Activated CD4-positive, alpha-beta T cell treated with anti-CD3 and anti-CD28 coated beads for 36 hours (primary cell): ENCODE measurements around the gene ANKEF1. TPM values are rescaled to one million over a fixed set of nuclear protein-coding genes. Genes with fewer than 3 reads are reported as not detected.
A peak's percentile ranks its signal among the peaks of the same experiment; 100 is the strongest.

Experiments used
- ATAC-seq: fragments of 200-7000 bp; cut with Tn5 transposase; one replicate; pipeline ENCODE4 v1.10.0; 2021; ENCODE audit warnings: mild to moderate bottlenecking, moderate library complexity
- CTCF ChIA-PET: fragments of 350-600 bp; sonication (Branson Sonifier 250); formaldehyde crosslinking; loops from one replicate; lab custom pipeline; 2021; ENCODE audit warnings: antibody characterized with exemption; lab: Charles Lee
- POLR2A ChIA-PET: fragments of 350-600 bp; sonication (Branson Sonifier 250); formaldehyde crosslinking; loops from one replicate; lab custom pipeline; 2021; ENCODE audit warnings: antibody characterized with exemption, inconsistent platforms; lab: Charles Lee
- DNase-seq: peaks from one replicate; pipeline ENCODE4 v3.0.0-alpha.2; 2020
- H3K27ac Mint-ChIP-seq: one replicate; pipeline ENCODE4 v1.8.0; 2021; ENCODE audit warnings: mixed read lengths
- H3K27me3 Mint-ChIP-seq: one replicate; pipeline ENCODE4 v1.8.0; 2021; ENCODE audit warnings: mixed read lengths
- H3K36me3 Mint-ChIP-seq: one replicate; pipeline ENCODE4 v1.8.0; 2021; ENCODE audit warnings: low read depth, mixed read lengths
- H3K4me1 Mint-ChIP-seq: one replicate; pipeline ENCODE4 v1.8.0; 2021; ENCODE audit warnings: mixed read lengths
- H3K4me3 Mint-ChIP-seq: one replicate; pipeline ENCODE4 v1.8.0; 2021; ENCODE audit warnings: mild to moderate bottlenecking, moderate library complexity, mixed read lengths
- H3K9me3 Mint-ChIP-seq: one replicate; pipeline ENCODE4 v1.8.0; 2021; ENCODE audit warnings: low read depth, mixed read lengths
- intact Hi-C, 2 experiments: fragments of 100-400 bp; cut with DNase I in 1 of 2; cut with micrococcal nuclease in 1 of 2; formaldehyde crosslinking; loops; one replicate each; pipeline versions ENCODE4 v1.14.2 to v1.15.1; 2022 to 2024; cut with DNase I, micrococcal nuclease
- total RNA-seq, 2 experiments: library from RNA; stranded (reverse); gene quantifications; one replicate each; pipeline ENCODE4 v1.2.3, GENCODE V29; 2021

ANKEF1 gene
- total RNA-seq, 2 experiments from 2014 or later: 2.5 to 2.8 TPM

- POLR2A ChIA-PET: no interaction called here
- H3K9me3 Mint-ChIP-seq: no peaks in the 10 kb centered on the region
- DNase-seq (no peak), ATAC-seq (no peak)
- CTCF ChIA-PET: interaction anchor here (0.6 to 5.4 kb wide), 15 partner anchors 13 to 490 kb away, joined by 3 to 84 read pairs (median 4); no protein-coding TSS in a partner anchor
- intact Hi-C loops: loop anchor here (1.0 to 5.0 kb wide), 2 partner anchors 112 to 473 kb away; no protein-coding TSS in a partner anchor
- no peaks in the 10 kb centered on the region for H3K4me1 Mint-ChIP-seq
- no peaks in the 10 kb centered on the region for H3K36me3 Mint-ChIP-seq
- no peak overlapping the region for H3K4me3 Mint-ChIP-seq
- no peak overlapping the region for H3K27ac Mint-ChIP-seq
- peaks cover 3% of the 10 kb centered on the region for H3K27me3 Mint-ChIP-seq
Measured at GRCh38 chr20:10089871-10090587, 55.2 kb downstream of the ANKEF1 start.

GRCh38 chr20:10090588-10091166 lies 55.9 kb downstream of the ANKEF1 start:
- ATAC-seq: peak; percentile 63
- peak; percentile 37 for DNase-seq

GRCh38 chr20:10093087-10093591 lies 58.4 kb downstream of the ANKEF1 start:
- CTCF ChIA-PET: interaction anchor here (1.1 to 5.4 kb wide), 5 partner anchors 10 to 476 kb away, joined by 3 to 84 read pairs (median 10); no protein-coding TSS in a partner anchor
- Mint-ChIP-seq H3K4me1 (no peaks in the 10 kb centered on the region), H3K27me3 (peaks cover 9% of the 10 kb centered on the region), H3K4me3 (no peak overlapping the region), H3K36me3 (no peaks in the 10 kb centered on the region), H3K9me3 (no peaks in the 10 kb centered on the region), H3K27ac (no peak overlapping the region)
- DNase-seq (no peak), ATAC-seq (no peak)
- POLR2A ChIA-PET: no interaction called here
- intact Hi-C loops: loop anchor here (5.0 kb wide), 1 partner anchor 476 kb away; no protein-coding TSS in a partner anchor

More at GRCh38 chr20:10090588-10091166, 55.9 kb downstream of the ANKEF1 start:
- H3K4me1 Mint-ChIP-seq: no peaks in the 10 kb centered on the region
- no peak overlapping the region for H3K4me3 Mint-ChIP-seq
- no peak overlapping the region for H3K27ac Mint-ChIP-seq
- CTCF ChIA-PET: interaction anchor here (0.6 to 5.4 kb wide), 19 partner anchors 12 to 490 kb away, joined by 3 to 84 read pairs (median 3); no protein-coding TSS in a partner anchor
- H3K36me3 Mint-ChIP-seq: no peaks in the 10 kb centered on the region
- no peaks in the 10 kb centered on the region for H3K9me3 Mint-ChIP-seq
- POLR2A ChIA-PET: no interaction called here
- peaks cover 3% of the 10 kb centered on the region for H3K27me3 Mint-ChIP-seq
- intact Hi-C loops: loop anchor here (1.0 to 5.0 kb wide), 2 partner anchors 112 to 473 kb away; no protein-coding TSS in a partner anchor

- intact Hi-C loops: loop anchor here (5.0 kb wide), 1 partner anchor 477 kb away; no protein-coding TSS in a partner anchor
- Mint-ChIP-seq H3K4me3 (no peak overlapping the region), H3K27ac (no peak overlapping the region), H3K27me3 (peaks cover 11% of the 10 kb centered on the region), H3K9me3 (no peaks in the 10 kb centered on the region), H3K36me3 (no peaks in the 10 kb centered on the region), H3K4me1 (no peaks in the 10 kb centered on the region)
- ATAC-seq (no peak), DNase-seq (no peak)
- ChIA-PET CTCF (no interaction called here), POLR2A (no interaction called here)
Measured at GRCh38 chr20:10094566-10095173, 59.9 kb downstream of the ANKEF1 start.

GRCh38 chr20:10096790-10097189 lies 62.0 kb downstream of the ANKEF1 start:
- Mint-ChIP-seq H3K4me3 (no peak overlapping the region), H3K9me3 (no peaks in the 10 kb centered on the region), H3K4me1 (no peaks in the 10 kb centered on the region), H3K27ac (no peak overlapping the region), H3K27me3 (peaks cover 11% of the 10 kb centered on the region), H3K36me3 (no peaks in the 10 kb centered on the region)
- POLR2A ChIA-PET: no interaction called here
- CTCF ChIA-PET: no interaction called here
- intact Hi-C loops: no loop called here
- no peak for ATAC-seq
- no peak for DNase-seq

GRCh38 chr20:10105046-10105445 lies 70.3 kb downstream of the ANKEF1 start:
- ATAC-seq (no peak), DNase-seq (no peak)
- POLR2A ChIA-PET: no interaction called here
- Mint-ChIP-seq H3K4me3 (no peak overlapping the region), H3K9me3 (no peaks in the 10 kb centered on the region), H3K27ac (no peak overlapping the region), H3K36me3 (no peaks in the 10 kb centered on the region), H3K4me1 (no peaks in the 10 kb centered on the region), H3K27me3 (no peaks in the 10 kb centered on the region)
- CTCF ChIA-PET: interaction anchor here (0.5 to 1.5 kb wide), 4 partner anchors 9 to 364 kb away, joined by 3 to 6 read pairs (median 4); no protein-coding TSS in a partner anchor
- intact Hi-C loops: no loop called here

Other genes starting within 250 kb of the ANKEF1 start
- gene PAK5, start 195.9 kb upstream of the ANKEF1 start, total RNA-seq: not detected
- under 1 TPM; 0.18 to 0.27 TPM for gene SNAP25, start 183.8 kb downstream of the ANKEF1 start, total RNA-seq